MG63 (cell line): ENCODE measurements around the gene FOXP1. TPM values are rescaled to one million over a fixed set of nuclear protein-coding genes. Genes with fewer than 3 reads are reported as not detected.

ENCODE experiments used
- DNase-seq: peaks from one replicate; pipeline ENCODE4 v3.0.0-alpha.2; 2020
- H3K27me3 ChIP-seq: fragments of 250-450 bp; sonication (Bioruptor Pico); 2 replicates; pipeline ENCODE4 v1.5.1; 2020; ENCODE audit warnings: mild to moderate bottlenecking, moderate library complexity
- H3K36me3 ChIP-seq: fragments of 250-450 bp; sonication (Bioruptor Pico); 2 replicates; pipeline ENCODE4 v1.5.1; 2020; ENCODE audit warnings: mild to moderate bottlenecking, moderate library complexity
- H3K4me3 ChIP-seq: fragments of 250-450 bp; sonication (Bioruptor Pico); 2 replicates; pipeline ENCODE4 v1.5.1; 2020; ENCODE audit warnings: mild to moderate bottlenecking, moderate library complexity
- H3K9me3 ChIP-seq: fragments of 250-450 bp; sonication (Bioruptor Pico); 2 replicates; pipeline ENCODE4 v1.5.1; 2020; ENCODE audit warnings: mild to moderate bottlenecking, moderate library complexity
- total RNA-seq: library from RNA; depleted of rRNA; stranded (reverse); fragments of >200 nt; shearing (Covaris generic); gene quantifications from 2 replicates; pipeline ENCODE4 v1.2.3, GENCODE V29; 2014; ENCODE audit warnings: low replicate concordance

Gene FOXP1
- total RNA-seq, 1 experiment from 2014 or later: 15.0 TPM

GRCh38 chr3:71078199-71078598 lies 505.3 kb downstream of the FOXP1 start:
- H3K4me3 ChIP-seq: no peak overlapping the region
- no peaks in the 10 kb centered on the region for H3K36me3 ChIP-seq
- H3K27me3 ChIP-seq: no peaks in the 10 kb centered on the region
- no peak for DNase-seq
- no peaks in the 10 kb centered on the region for H3K9me3 ChIP-seq

DNA sequence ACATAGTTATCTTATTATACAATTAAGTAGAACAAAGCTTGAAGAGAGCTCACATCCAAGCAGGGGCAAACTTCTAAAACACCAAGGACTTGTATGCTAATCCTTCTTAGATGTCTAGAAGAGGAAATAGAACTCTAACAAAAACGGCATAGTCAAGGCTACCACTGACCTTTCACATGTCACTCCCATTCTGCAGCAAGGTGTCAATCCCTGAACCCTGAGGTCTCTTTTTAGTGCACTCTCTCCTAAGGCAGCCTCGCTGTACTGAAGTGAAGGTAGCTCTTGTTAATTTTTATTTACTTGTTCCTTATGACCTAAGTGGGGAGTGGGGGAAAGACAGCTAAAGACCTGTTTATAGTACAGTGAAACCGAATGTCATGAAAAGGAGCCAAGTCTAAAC lies 506.5 kb downstream of the FOXP1 start:
- Histone ChIP-seq H3K27me3 (no peaks in the 10 kb centered on the region), H3K4me3 (no peak overlapping the region), H3K9me3 (no peaks in the 10 kb centered on the region), H3K36me3 (no peaks in the 10 kb centered on the region)
- DNase-seq: no peak

DNA sequence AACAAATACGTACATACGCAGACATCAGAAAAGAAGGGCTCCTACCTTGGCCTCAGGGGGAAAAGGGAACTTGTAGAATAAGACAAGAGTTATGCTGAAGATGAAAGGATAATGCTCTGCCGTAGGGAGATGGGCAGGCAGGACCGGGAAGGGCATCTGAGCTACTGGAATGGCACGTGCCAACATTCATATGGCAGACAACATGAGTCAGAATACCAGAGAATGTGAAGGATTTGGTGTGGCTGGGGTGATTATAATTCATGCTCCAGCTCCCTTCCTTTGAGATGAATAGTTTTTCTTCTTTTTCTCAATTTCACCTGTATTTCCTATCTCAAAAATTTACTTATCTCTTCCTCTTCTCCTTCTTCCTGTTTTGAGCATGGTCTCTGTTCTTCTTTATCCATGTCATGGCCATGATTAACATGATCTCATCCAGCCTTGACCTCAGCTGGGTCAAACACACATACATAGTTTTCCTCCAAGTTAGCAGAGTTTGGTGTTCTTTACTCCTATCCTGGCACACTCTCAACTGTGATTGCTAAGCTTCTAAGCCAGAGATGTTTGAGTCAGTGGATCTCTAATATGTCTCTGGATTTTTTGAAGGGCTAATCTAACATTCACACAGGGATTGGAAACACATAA lies 507.0 kb downstream of the FOXP1 start:
- peak; percentile 20 for DNase-seq
- H3K9me3 ChIP-seq: no peaks in the 10 kb centered on the region
- H3K27me3 ChIP-seq: no peaks in the 10 kb centered on the region
- H3K36me3 ChIP-seq: no peaks in the 10 kb centered on the region
- H3K4me3 ChIP-seq: no peak overlapping the region

DNA sequence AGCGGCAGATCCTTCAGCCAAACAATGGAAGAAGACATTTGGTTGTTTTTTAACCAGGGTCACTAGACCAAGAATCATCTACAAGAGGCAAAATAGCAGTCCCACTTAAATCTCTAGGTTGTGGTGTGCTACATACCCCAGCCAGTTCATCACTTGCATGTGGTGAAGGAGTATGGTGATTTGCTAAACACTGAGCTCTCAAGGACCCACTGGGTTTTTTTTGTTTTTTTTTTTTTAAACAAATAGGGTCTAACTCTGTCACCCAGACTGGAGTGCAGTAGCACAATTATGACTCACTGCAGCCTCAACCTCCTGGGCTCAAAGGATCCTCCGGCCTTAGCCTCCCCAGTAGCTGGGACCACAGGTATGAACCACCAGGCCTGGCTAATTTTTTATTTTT lies 508.0 kb downstream of the FOXP1 start:
- no peaks in the 10 kb centered on the region for H3K36me3 ChIP-seq
- H3K4me3 ChIP-seq: no peak overlapping the region
- DNase-seq: no peak
- H3K27me3 ChIP-seq: no peaks in the 10 kb centered on the region
- H3K9me3 ChIP-seq: no peaks in the 10 kb centered on the region

DNA sequence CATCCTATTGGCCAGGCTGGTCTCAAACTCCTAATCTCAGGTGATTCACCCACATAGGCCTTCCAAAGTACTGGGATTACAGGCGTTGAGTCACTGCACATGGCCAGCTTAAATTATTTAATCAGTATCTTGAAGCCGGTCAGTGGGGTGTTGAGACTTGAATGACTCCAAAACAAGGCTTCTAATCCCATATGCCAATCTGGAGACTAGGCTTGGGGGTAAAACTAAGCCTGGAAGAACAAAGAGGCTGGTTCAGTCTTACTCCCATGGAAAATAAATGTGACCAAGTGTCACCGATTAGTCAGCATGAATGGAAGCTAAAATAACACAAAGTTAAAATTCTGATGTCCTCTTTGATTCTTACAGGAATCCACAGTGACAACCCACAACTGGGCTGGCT lies 509.1 kb downstream of the FOXP1 start:
- DNase-seq: no peak
- H3K27me3 ChIP-seq: no peaks in the 10 kb centered on the region
- H3K9me3 ChIP-seq: no peaks in the 10 kb centered on the region
- no peaks in the 10 kb centered on the region for H3K36me3 ChIP-seq
- no peak overlapping the region for H3K4me3 ChIP-seq

DNA sequence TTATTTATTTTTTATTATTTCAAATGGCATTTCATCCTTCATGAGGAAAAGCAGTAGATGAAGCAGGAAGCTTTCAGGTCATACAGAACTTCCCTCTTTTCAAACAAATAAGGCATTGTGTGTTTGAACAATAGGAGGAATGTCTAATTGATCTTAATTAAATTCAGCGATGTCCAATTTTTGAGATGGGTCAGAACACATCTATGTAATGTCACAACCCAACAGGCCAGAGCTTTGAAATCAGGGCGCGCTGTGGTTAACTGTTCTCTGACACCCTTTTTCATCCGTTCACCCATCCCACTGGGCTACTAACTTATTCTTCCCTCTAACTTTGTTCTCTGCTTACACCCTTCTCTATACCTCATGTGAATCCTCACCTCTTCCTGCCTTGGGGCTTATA lies 510.5 kb downstream of the FOXP1 start:
- DNase-seq: no peak
- H3K27me3 ChIP-seq: no peaks in the 10 kb centered on the region
- H3K9me3 ChIP-seq: no peaks in the 10 kb centered on the region
- no peaks in the 10 kb centered on the region for H3K36me3 ChIP-seq
- no peak overlapping the region for H3K4me3 ChIP-seq

DNA sequence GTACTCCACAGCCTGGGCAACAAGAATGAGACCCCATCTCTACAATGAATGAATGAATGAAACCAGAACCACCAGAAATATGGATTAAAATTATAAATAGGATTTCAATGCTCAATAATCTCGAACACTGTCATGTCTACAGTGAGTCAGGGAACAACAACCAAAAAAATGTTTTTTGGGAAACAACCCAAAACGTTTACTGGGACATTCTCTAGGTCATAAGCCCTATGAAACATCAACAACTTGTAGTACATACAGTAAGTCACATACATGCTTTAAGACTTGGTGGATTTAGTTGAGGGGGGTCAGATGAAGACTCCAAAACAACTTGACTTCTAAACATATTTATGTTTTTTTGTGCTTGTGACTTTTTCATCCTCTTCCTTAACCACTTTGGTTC lies 511.2 kb downstream of the FOXP1 start:
- Histone ChIP-seq H3K9me3 (no peaks in the 10 kb centered on the region), H3K27me3 (no peaks in the 10 kb centered on the region), H3K4me3 (no peak overlapping the region), H3K36me3 (no peaks in the 10 kb centered on the region)
- no peak for DNase-seq

DNA sequence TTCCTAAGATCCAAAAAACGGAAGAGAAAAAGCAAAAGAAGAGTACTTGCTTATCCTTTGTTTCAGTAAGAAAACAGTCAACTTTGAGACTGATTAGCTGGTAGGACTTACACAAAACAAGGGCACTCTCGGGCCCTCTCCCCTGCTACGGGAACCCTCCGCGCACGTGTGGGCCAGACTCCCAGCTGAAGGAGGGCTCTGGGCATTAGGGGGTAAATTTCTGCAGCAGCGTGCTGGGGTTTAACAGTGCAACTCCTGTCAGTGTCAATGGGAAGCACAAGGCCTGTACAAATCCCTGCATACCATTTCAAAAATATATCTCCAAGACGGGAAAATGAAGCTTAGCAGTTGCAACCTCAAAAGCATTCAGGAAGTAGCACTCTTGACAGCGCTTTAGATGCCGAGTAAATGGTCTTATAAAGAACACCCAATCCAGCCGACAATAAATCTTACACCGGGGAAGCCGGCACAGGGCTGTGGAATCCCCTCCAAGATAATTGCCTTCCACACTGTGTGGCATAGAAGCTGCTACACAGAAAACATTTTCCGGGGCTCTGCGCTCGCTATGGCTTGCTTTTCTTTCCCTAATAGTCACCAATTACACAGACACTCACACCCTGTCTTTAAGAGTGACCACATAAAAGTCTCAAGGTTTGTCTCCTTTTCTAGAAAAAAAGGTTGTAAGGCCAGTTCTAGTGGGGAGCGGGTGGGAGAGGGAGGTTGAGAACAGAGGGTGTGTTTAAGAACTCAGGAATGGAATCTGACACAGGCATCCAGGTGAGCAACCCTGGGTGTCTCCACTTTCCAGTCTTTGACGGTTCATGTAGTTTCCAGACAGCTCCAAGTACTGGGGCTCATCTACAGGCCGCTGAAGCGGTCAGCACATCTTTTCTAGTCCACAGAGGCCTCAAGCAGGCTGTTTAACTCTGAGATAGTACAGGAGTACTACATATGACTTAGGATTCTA lies 512.7 kb downstream of the FOXP1 start:
- Histone ChIP-seq H3K4me3 (no peak overlapping the region), H3K9me3 (no peaks in the 10 kb centered on the region), H3K36me3 (no peaks in the 10 kb centered on the region), H3K27me3 (no peaks in the 10 kb centered on the region)
- no peak for DNase-seq

GRCh38 chr3:71069797-71070196 lies 513.7 kb downstream of the FOXP1 start:
- Histone ChIP-seq H3K9me3 (no peaks in the 10 kb centered on the region), H3K27me3 (no peaks in the 10 kb centered on the region), H3K4me3 (no peak overlapping the region), H3K36me3 (no peaks in the 10 kb centered on the region)
- DNase-seq: peak; percentile 57

DNA sequence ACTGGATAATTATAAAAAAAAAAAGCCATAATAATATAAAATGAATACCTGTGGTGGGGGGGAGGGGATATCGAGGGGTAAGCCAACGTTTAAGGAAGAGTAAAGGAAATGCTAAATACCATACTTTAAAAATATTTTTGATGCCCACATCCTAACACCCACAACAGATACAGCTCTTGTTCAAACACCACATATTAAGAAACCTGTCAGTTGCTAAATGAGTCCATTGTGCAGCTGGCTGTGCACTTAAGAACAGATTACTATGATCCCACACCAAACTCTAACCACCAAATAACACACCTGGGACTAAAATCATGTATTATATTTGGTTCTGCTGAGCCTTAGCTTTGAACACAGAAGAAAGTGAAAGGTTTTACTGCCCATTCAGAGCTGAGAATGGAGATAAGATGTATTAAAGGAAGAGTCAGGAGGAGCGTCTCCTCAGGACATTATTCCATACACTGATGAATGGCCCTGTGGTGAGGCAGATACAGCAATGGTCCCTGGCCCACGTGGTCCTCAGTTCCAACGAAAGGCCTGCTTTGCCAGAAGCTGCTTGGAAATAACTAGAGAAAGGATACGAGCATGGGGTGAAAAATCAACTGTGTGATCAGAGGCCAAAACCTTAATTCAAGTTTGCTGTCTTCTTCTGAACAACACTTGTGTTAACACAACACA lies 515.4 kb downstream of the FOXP1 start:
- H3K27me3 ChIP-seq: no peaks in the 10 kb centered on the region
- H3K9me3 ChIP-seq: no peaks in the 10 kb centered on the region
- H3K4me3 ChIP-seq: no peak overlapping the region
- no peak for DNase-seq
- H3K36me3 ChIP-seq: no peaks in the 10 kb centered on the region

GRCh38 chr3:71066849-71067261 lies 516.7 kb downstream of the FOXP1 start:
- no peak overlapping the region; the same call in 1 of the 2 replicates for H3K4me3 ChIP-seq
- H3K9me3 ChIP-seq: no peaks in the 10 kb centered on the region
- no peaks in the 10 kb centered on the region for H3K27me3 ChIP-seq
- DNase-seq: peak; percentile 30
- H3K36me3 ChIP-seq: no peaks in the 10 kb centered on the region

GRCh38 chr3:71066356-71066755 lies 517.2 kb downstream of the FOXP1 start:
- no peaks in the 10 kb centered on the region for H3K27me3 ChIP-seq
- no peak overlapping the region; the same call in 1 of the 2 replicates for H3K4me3 ChIP-seq
- no peaks in the 10 kb centered on the region for H3K36me3 ChIP-seq
- H3K9me3 ChIP-seq: no peaks in the 10 kb centered on the region
- DNase-seq: peak; percentile 29

DNA sequence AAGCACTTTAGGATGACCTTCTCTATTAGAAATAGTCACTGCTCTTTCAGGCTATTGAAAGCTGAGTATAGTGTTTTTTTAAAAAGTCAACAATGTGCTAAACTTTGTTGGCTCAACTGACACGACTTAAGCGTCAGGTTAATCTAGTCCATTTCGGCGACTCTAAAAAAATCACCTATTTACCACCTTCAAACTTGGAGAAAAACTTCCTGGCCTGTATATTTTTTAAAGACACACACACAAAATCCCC lies 517.8 kb downstream of the FOXP1 start:
- Histone ChIP-seq H3K9me3 (no peaks in the 10 kb centered on the region), H3K36me3 (no peaks in the 10 kb centered on the region), H3K27me3 (no peaks in the 10 kb centered on the region), H3K4me3 (peak overlapping the region; percentile 48)
- DNase-seq: no peak

- H3K27me3 ChIP-seq: no peaks in the 10 kb centered on the region
- H3K9me3 ChIP-seq: no peaks in the 10 kb centered on the region
- H3K4me3 ChIP-seq: peak overlapping the region; percentile 48
- no peaks in the 10 kb centered on the region for H3K36me3 ChIP-seq
- DNase-seq: peak; percentile 32
Observed at GRCh38 chr3:71064956-71065763, 518.4 kb downstream of the FOXP1 start.

GRCh38 chr3:71064291-71064955 lies 519.1 kb downstream of the FOXP1 start:
- Histone ChIP-seq H3K4me3 (peak overlapping the region; percentile 67), H3K9me3 (no peaks in the 10 kb centered on the region), H3K36me3 (no peaks in the 10 kb centered on the region), H3K27me3 (no peaks in the 10 kb centered on the region)
- DNase-seq: peak; percentile 56

GRCh38 chr3:71063773-71064290 lies 519.7 kb downstream of the FOXP1 start:
- Histone ChIP-seq H3K4me3 (peak overlapping the region; percentile 67), H3K9me3 (no peaks in the 10 kb centered on the region), H3K36me3 (no peaks in the 10 kb centered on the region), H3K27me3 (no peaks in the 10 kb centered on the region)
- DNase-seq: no peak
